COR-L47 (cell line): Measurements from ENCODE around the gene CCNJL.
"Not testable (repeated sequence)": the region's sequence is repeated elsewhere in the genome, so short reads cannot be mapped to it uniquely, and the experiment has no call there.

Experiments
- DNase-seq: peaks from one replicate; lab custom pipeline; 2025; lab: John Stamatoyannopoulos, UW

The CCNJL gene

GRCh38 chr5:160260881-160261815, 51.2 kb downstream of the CCNJL start:
- DNase-seq = no peak

- DNase-seq = no peak
Measured at GRCh38 chr5:160260006-160260775, 52.2 kb downstream of the CCNJL start.

- DNase-seq = no peak
Measured at GRCh38 chr5:160259341-160259740, 53.0 kb downstream of the CCNJL start.

- DNase-seq = no peak
Measured at GRCh38 chr5:160254706-160255105, 57.7 kb downstream of the CCNJL start.

- DNase-seq = no peak
Measured at GRCh38 chr5:160253441-160253840, 58.9 kb downstream of the CCNJL start.

GRCh38 chr5:160252916-160253315, 59.4 kb downstream of the CCNJL start:
- DNase-seq = no peak

GRCh38 chr5:160251406-160252155, 60.8 kb downstream of the CCNJL start:
- DNase-seq = no peak

- DNase-seq = no peak
Measured at GRCh38 chr5:160250826-160251225, 61.5 kb downstream of the CCNJL start.

GRCh38 chr5:160250226-160250625, 62.1 kb downstream of the CCNJL start:
- DNase-seq = no peak

- not testable (repeated sequence) for DNase-seq
Measured at GRCh38 chr5:160249570-160249969, 62.8 kb downstream of the CCNJL start.

- no peak for DNase-seq
Measured at GRCh38 chr5:160245506-160246086, 66.8 kb downstream of the CCNJL start.

- no peak for DNase-seq
Measured at GRCh38 chr5:160242145-160242544, 70.2 kb downstream of the CCNJL start.

- DNase-seq = peak; percentile 13
Measured at GRCh38 chr5:160240350-160240749, 72.0 kb downstream of the CCNJL start.

- DNase-seq = no peak
Measured at GRCh38 chr5:160237571-160238093, 74.7 kb downstream of the CCNJL start.

- DNase-seq = no peak
Measured at GRCh38 chr5:160235731-160236130, 76.6 kb downstream of the CCNJL start.

- no peak for DNase-seq
Measured at GRCh38 chr5:160233215-160233614, 79.1 kb downstream of the CCNJL start.

- DNase-seq = no peak
Measured at GRCh38 chr5:160231783-160232342, 80.5 kb downstream of the CCNJL start.

- DNase-seq = no peak
Measured at GRCh38 chr5:160230686-160231527, 81.5 kb downstream of the CCNJL start.

GRCh38 chr5:160229190-160229742, 83.1 kb downstream of the CCNJL start, which contains the start of gene FABP6:
Gene FABP6, plus strand, starts transcription at chr5:160229506. Its CDS starts 52 bp downstream, at chr5:160229558.
- DNase-seq = no peak

- no peak for DNase-seq
Measured at GRCh38 chr5:160227012-160227411, 85.4 kb downstream of the CCNJL start.
